Psoas muscle (tissue), 8 donors: ENCODE measurements around the gene S1PR3. TPM values are rescaled to one million over a fixed set of nuclear protein-coding genes. Genes with fewer than 3 reads are reported as not detected.

Experiments
- ATAC-seq, 4 donors: fragments of 200-7000 bp; cut with Tn5 transposase; one replicate each; pipeline ENCODE4 v1.9.1; 2020; ENCODE audit warnings: moderate library complexity in 3 of 4, mild to moderate bottlenecking in 2 of 4
- DNase-seq, 2 donors: peaks; one replicate each; pipeline ENCODE4 v3.0.0-alpha.2; 2020
- H3K27ac ChIP-seq: fragments of 200-600 bp; one replicate; pipeline ENCODE4 v1.8.0; 2022
- H3K27me3 ChIP-seq, 3 donors: fragments of 200-600 bp in 1 of 3; one replicate each; pipeline versions ENCODE4 v1.6.1 to v1.8.0; 2013 to 2022; ENCODE audit warnings: low read length in 2 of 3, mild to moderate bottlenecking in 2 of 3, moderate library complexity in 1 of 3; ENCODE audit not compliant: insufficient read depth in 3 of 3
- H3K36me3 ChIP-seq, 2 donors: fragments of 200-600 bp in 1 of 2; one replicate each; pipeline versions ENCODE4 v1.6.1 to v1.8.0; 2013 to 2022; ENCODE audit warnings: low read depth in 1 of 2, mild to moderate bottlenecking in 1 of 2, moderate library complexity in 1 of 2; ENCODE audit not compliant: insufficient read depth in 1 of 2
- H3K4me1 ChIP-seq: fragments of 200-600 bp; one replicate; pipeline ENCODE4 v1.8.0; 2022
- H3K4me3 ChIP-seq: fragments of 200-600 bp; one replicate; pipeline ENCODE4 v1.8.0; 2022; ENCODE audit warnings: mild to moderate bottlenecking
- H3K9me3 ChIP-seq: fragments of 200-600 bp; one replicate; pipeline ENCODE4 v1.8.0; 2022
- WGBS, 3 donors: extraction: QIAGEN DNeasy Blood & Tissue Kit; methylation state at CpG; one replicate each; pipeline versions ENCODE4 v1.1.6 to v1.1.7; 2013; 5-methylcytosine and 5-hydroxymethylcytosine counted together
- intact Hi-C, 2 donors: fragments of 100-400 bp; cut with DNase I; formaldehyde crosslinking; loops; one replicate each; pipeline versions ENCODE4 v1.11.0 to v1.14.2; 2022
- polyA plus RNA-seq, 3 donors: library from polyadenylated mRNA; stranded (reverse); fragments of 200-250 nt; gene quantifications; one replicate each; pipeline ENCODE4 v1.2.3, GENCODE V29; 2013
- total RNA-seq, 4 donors: library from RNA; stranded (reverse); fragmentation: NEBNext Ultra II Directional in 2 of 4; extraction: Animal tissue kit (Norgen Biotek cat#: 25700) in 2 of 4; gene quantifications; one replicate each; pipeline versions ENCODE4 v1.2.1 to v1.2.4, GENCODE V29; 2021 to 2023
- TF ChIP-seq, protein P1 (sequence below): fragments of 200-600 bp; IDR thresholded peaks from one replicate; pipeline ENCODE4 v1.8.0; 2022; ENCODE audit warnings: antibody characterized with exemption
- donor health status: healthy with polysubstance abuse.
- donor health status: DM: no; HTN: no; CAD: no; lungs with moderate emphysema.
- donor health status: Bipolar disorder and iron deficiency.
- donor health status: healthy.
- donor health status: DM: yes; HTN: yes; CAD: no.
- donor health status: DM: no; HTN: no; CAD: no.
- donor health status: DM: no; HTN: no; CAD: no.
- donor health status: DM: yes; HTN: yes; CAD: no.

The S1PR3 gene
- total and polyA plus RNA-seq, 7 donors = 2.3 to 5.2 (median 4.7) TPM

- no peaks in the 10 kb centered on the region for H3K36me3 ChIP-seq
- intact Hi-C loops = no loop called here
- H3K9me3 ChIP-seq = no peaks in the 10 kb centered on the region
- no peak for DNase-seq
- H3K4me1 ChIP-seq = no peaks in the 10 kb centered on the region
- no peak for ATAC-seq
- H3K27me3 ChIP-seq = no peaks in the 10 kb centered on the region
- H3K4me3 ChIP-seq = no peak overlapping the region
- 74 to 82% (median 81%) methylated on average over 10 of the region's 10 CpGs for WGBS, 3 donors
- no peak overlapping the region for H3K27ac ChIP-seq
- TF ChIP-seq, protein P1, sequence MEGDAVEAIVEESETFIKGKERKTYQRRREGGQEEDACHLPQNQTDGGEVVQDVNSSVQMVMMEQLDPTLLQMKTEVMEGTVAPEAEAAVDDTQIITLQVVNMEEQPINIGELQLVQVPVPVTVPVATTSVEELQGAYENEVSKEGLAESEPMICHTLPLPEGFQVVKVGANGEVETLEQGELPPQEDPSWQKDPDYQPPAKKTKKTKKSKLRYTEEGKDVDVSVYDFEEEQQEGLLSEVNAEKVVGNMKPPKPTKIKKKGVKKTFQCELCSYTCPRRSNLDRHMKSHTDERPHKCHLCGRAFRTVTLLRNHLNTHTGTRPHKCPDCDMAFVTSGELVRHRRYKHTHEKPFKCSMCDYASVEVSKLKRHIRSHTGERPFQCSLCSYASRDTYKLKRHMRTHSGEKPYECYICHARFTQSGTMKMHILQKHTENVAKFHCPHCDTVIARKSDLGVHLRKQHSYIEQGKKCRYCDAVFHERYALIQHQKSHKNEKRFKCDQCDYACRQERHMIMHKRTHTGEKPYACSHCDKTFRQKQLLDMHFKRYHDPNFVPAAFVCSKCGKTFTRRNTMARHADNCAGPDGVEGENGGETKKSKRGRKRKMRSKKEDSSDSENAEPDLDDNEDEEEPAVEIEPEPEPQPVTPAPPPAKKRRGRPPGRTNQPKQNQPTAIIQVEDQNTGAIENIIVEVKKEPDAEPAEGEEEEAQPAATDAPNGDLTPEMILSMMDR = no peak
Measured at GRCh38 chr9:89010056-89010455, 18.8 kb downstream of the S1PR3 start.

DNA sequence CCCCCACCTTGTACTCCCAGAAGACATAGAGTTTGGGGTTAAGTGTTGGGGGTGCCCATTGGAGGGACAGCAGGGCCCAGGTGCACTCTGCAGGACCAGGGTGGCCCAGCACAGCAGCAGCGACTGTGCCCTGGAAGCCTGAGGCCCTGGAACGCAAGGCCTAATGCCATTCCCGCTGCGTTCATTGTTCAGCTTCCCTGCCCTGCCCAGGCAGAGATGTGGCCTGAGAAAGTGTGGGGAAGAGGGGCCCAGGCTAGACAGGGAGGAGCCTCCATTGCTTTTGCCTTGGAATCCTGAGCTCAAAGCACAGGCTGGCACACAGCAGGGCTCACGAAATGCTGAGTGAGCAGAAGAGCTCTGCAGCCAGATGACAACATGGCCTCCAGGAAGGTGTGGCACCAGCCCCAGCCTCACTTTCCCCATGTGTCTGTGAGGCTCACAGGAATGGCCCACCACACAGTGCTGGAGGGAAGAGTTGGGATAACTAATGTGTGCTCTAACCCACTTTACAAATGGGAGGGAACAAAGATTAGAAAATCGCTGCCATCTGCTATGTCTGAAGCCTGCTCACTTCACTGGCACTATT is 19.4 kb downstream of the S1PR3 start:
- DNase-seq (no peak), ATAC-seq (no peak)
- WGBS, 3 donors = 76 to 80% (median 80%) methylated on average over 6 of the region's 6 CpGs
- Histone ChIP-seq H3K9me3 (no peaks in the 10 kb centered on the region), H3K27me3 (no peaks in the 10 kb centered on the region), H3K4me3 (no peak overlapping the region), H3K4me1 (no peaks in the 10 kb centered on the region), H3K27ac (no peak overlapping the region), H3K36me3 (no peaks in the 10 kb centered on the region)
- intact Hi-C loops = no loop called here
- TF ChIP-seq, protein P1 = no peak

- H3K9me3 ChIP-seq = no peaks in the 10 kb centered on the region
- TF ChIP-seq, protein P1 = no peak
- no peak overlapping the region for H3K4me3 ChIP-seq
- DNase-seq (no peak), ATAC-seq (no peak)
- H3K27me3 ChIP-seq = no peaks in the 10 kb centered on the region
- H3K36me3 ChIP-seq = no peaks in the 10 kb centered on the region
- H3K4me1 ChIP-seq = no peaks in the 10 kb centered on the region
- no peak overlapping the region for H3K27ac ChIP-seq
- 94 to 98% (median 94%) methylated on average over 2 of the region's 2 CpGs for WGBS, 3 donors
- intact Hi-C loops = no loop called here
Measured at GRCh38 chr9:89011683-89012082, 20.4 kb downstream of the S1PR3 start.

GRCh38 chr9:89012294-89013042 is 21.2 kb downstream of the S1PR3 start:
- Histone ChIP-seq H3K27ac (no peak overlapping the region), H3K27me3 (no peaks in the 10 kb centered on the region), H3K4me1 (no peaks in the 10 kb centered on the region), H3K9me3 (no peaks in the 10 kb centered on the region), H3K4me3 (no peak overlapping the region), H3K36me3 (no peaks in the 10 kb centered on the region)
- no peak for ATAC-seq
- TF ChIP-seq, protein P1 = no peak
- intact Hi-C loops = no loop called here
- no peak for DNase-seq
- WGBS, 3 donors = 83 to 91% (median 86%) methylated on average over 13 of the region's 13 CpGs
